Ascending aorta (tissue), 2 donors: Measurements from ENCODE around the gene OBP2B. TPM values are rescaled to one million over a fixed set of nuclear protein-coding genes. Genes with fewer than 3 reads are reported as not detected.
A peak's percentile ranks its signal among the peaks of the same experiment; 100 is the strongest.

ENCODE experiments used
- DNase-seq, 2 donors: peaks; one replicate each; pipeline ENCODE4 v3.0.0-alpha.2; 2019; ENCODE audit warnings: low spot score in 2 of 2
- H3K27ac ChIP-seq, 2 donors: fragments of 200-600 bp; sonication (generic); one replicate each; pipeline ENCODE4 v1.5.1; 2016 to 2017; ENCODE audit warnings: mild to moderate bottlenecking in 1 of 2
- H3K27me3 ChIP-seq: fragments of 200-600 bp; sonication (generic); one replicate; pipeline ENCODE4 v1.5.1; 2017
- H3K36me3 ChIP-seq, 2 donors: fragments of 200-600 bp; sonication (generic); one replicate each; pipeline ENCODE4 v1.5.1; 2016
- H3K4me1 ChIP-seq, 2 donors: fragments of 200-600 bp; sonication (generic); one replicate each; pipeline ENCODE4 v1.5.1; 2016 to 2017; ENCODE audit warnings: mild to moderate bottlenecking in 1 of 2
- H3K4me3 ChIP-seq, 2 donors: fragments of 200-600 bp; sonication (generic); one replicate each; pipeline ENCODE4 v1.5.1; 2016 to 2017; ENCODE audit warnings: mild to moderate bottlenecking in 1 of 2
- H3K9me3 ChIP-seq, 2 donors: fragments of 200-600 bp; sonication (generic); one replicate each; pipeline ENCODE4 v1.5.1; 2016
- CTCF ChIP-seq, 3 experiments: fragments of 200-600 bp in 2 of 3; fragments of 450-650 bp in 1 of 3; sonication (generic) in 2 of 3; IDR thresholded peaks; one replicate each; pipeline ENCODE4 v1.5.1; 2016 to 2019; ENCODE audit warnings: antibody characterized with exemption in 3 of 3, mild to moderate bottlenecking in 1 of 3, moderate library complexity in 1 of 3
- intact Hi-C: fragments of 100-400 bp; cut with DNase I; formaldehyde crosslinking; loops from one replicate; pipeline ENCODE4 v1.15.1; 2023
- total RNA-seq: library from RNA; depleted of rRNA; stranded (reverse); fragments of >200 nt; gene quantifications from one replicate; pipeline ENCODE4 v1.1.0, GENCODE V29; 2016

Gene OBP2B
- total RNA-seq, 1 donor from 2014 or later, result not detected

DNA sequence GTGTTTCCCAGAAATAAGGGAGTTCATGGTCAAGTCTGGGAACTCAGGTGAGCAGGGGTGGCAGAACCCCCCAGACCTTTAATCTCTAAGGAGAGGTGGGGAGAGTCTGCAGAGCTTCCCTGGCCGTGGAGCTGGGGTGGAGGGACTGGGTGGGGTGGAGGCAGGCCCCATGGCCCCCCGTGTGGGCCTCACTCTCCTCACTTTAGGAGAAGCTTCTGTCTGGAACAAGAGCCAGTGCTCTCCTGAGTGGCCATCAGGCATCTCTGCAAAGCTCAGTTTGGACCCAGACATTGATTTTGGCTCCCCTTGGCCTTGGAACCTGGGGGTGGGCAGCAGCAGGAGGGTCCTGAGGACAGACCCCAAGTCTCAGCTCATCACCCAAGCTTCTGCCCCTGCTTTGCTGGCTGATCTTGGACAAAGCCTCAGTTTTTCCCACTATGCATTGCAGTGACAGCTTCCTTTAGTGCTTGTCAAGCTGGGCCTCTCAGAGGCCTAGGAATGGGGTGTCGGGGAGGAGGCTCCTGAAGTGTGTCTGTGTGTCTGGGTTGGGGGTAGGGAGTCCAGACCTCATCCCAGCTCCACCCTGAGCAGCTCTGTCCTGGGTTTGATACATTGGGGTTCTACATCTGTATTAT lies 41.8 kb downstream of the OBP2B start:
- no peak for DNase-seq
- no peaks in the 10 kb centered on the region for H3K9me3 ChIP-seq
- peaks cover 0 to 17% of the 10 kb centered on the region in 2 donors for H3K4me1 ChIP-seq
- H3K27me3 ChIP-seq, result no peaks in the 10 kb centered on the region
- intact Hi-C loops, result no loop called here
- H3K27ac ChIP-seq, result no peak overlapping the region
- no peak for TF ChIP-seq CTCF (IDR thresholded peaks at IDR 0.05)
- no peak overlapping the region for H3K4me3 ChIP-seq
- H3K36me3 ChIP-seq, result no peaks in the 10 kb centered on the region

DNA sequence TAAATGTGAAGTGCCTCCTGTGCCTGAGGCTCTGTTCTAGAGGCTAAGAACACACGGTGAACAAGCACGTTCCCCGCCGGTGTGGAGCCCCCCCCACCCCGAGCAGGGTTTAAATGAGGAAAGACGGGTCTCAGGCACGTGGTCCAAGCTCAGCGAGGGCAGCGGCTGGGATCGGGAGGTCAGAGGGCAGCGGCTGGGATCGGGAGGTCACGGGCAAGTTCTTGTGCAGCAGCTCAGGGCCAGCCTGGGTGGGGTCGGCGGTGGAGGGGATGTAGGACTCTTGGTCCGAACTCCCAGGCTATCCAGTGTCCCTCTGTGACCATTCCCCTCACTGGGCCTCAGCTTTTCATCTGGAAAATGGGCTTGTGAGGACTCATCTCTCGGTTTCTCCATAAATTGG lies 42.7 kb downstream of the OBP2B start:
- no peak overlapping the region for H3K27ac ChIP-seq
- no peak for TF ChIP-seq CTCF (IDR thresholded peaks at IDR 0.05)
- no peaks in the 10 kb centered on the region for H3K9me3 ChIP-seq
- DNase-seq, result no peak
- no peaks in the 10 kb centered on the region for H3K36me3 ChIP-seq
- H3K4me3 ChIP-seq, result no peak overlapping the region
- peaks cover 0 to 17% of the 10 kb centered on the region in 2 donors for H3K4me1 ChIP-seq
- H3K27me3 ChIP-seq, result no peaks in the 10 kb centered on the region
- intact Hi-C loops, result no loop called here

DNA sequence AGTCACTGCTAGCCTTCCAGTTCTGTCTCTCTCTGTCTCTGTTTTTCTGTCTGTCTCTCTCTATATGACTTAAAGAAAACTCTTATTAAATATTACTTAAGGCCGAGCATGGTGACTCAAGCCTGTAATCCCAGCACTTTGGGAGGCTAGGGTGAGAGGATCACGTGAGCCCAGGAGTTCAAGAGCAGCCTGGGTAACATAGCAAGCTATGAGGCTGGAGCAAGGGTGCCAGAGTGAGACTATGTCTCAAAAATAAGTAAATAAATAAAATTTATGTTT lies 43.7 kb downstream of the OBP2B start:
- no peak for TF ChIP-seq CTCF (IDR thresholded peaks at IDR 0.05)
- H3K4me1 ChIP-seq, result peaks cover 0 to 17% of the 10 kb centered on the region in 2 donors

GRCh38 chr9:133164191-133164590 lies 44.9 kb downstream of the OBP2B start:
- peak overlapping the region; percentile 67 to 71 for H3K27ac ChIP-seq
- H3K4me1 ChIP-seq, result peaks cover 0 to 17% of the 10 kb centered on the region in 2 donors
- H3K27me3 ChIP-seq, result no peaks in the 10 kb centered on the region
- DNase-seq, result no peak
- intact Hi-C loops, result no loop called here
- H3K36me3 ChIP-seq, result no peaks in the 10 kb centered on the region
- TF ChIP-seq CTCF (IDR thresholded peaks at IDR 0.05), result no peak
- H3K9me3 ChIP-seq, result no peaks in the 10 kb centered on the region
- H3K4me3 ChIP-seq, result peak overlapping the region; percentile 77 to 83

More for the DNA sequence above, 43.7 kb downstream of the OBP2B start:
- Histone ChIP-seq H3K27ac (no peak overlapping the region), H3K4me3 (no peak overlapping the region), H3K36me3 (no peaks in the 10 kb centered on the region), H3K9me3 (no peaks in the 10 kb centered on the region), H3K27me3 (no peaks in the 10 kb centered on the region)
- no peak for DNase-seq
- intact Hi-C loops, result no loop called here

DNA sequence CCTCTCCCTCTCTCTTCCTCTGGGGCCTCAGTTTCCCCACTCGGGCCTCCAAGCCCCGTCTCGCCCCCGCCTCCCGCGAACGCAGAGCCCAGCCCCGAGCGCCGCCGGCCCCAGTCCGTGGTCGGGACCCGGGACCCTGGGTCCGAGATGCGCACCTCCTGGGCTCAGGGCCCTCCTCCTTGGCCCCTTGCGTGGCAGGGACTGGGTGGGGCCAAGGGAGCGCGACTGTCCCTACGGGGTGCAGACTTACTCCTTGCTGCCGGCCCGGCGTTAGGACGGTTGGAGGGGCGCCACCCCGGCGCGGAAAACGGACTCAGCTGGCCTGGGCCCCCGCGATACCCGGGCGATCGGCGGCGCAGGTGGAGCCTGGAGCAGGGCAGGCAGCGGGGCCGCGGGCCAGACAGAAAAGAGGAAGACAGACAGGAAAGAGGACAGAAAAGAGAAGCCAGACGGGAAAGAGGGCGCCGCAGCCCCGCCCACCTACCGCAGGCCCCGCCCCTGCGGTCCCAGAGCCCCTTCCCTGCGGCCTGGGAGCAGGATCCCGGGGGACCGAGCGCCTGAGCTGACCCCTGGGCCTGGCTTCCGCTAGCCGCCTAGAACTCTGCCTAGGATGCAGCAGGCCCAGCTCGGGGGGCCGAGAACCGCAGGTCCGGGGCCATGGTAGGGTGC lies 45.4 kb downstream of the OBP2B start, which contains the start of gene GBGT1:
GBGT1 (minus strand) TSS at position 411 of the 669 bp plus-strand sequence. CDS start 1,502 bp downstream, outside the sequence.
- Histone ChIP-seq H3K9me3 (no peaks in the 10 kb centered on the region), H3K27ac (peak within 1 kb of the TSS; percentile 67 to 71), H3K4me1 (peaks cover 0 to 17% of the 10 kb centered on the region in 2 donors), H3K36me3 (no peaks in the 10 kb centered on the region), H3K4me3 (peak within 1 kb of the TSS; percentile 77 to 83), H3K27me3 (no peaks in the 10 kb centered on the region)
- intact Hi-C loops, result no loop called here
- DNase-seq, result peak in 1 of 2 donors; percentile 78
- no peak for TF ChIP-seq CTCF (IDR thresholded peaks at IDR 0.05)
